OCI-LY1 (cell line): ENCODE results near the gene COLEC12.

Experiments used
- H2AFZ ChIP-seq: fragments of 200-600 bp; sonication (generic), shearing (Covaris generic); 2 replicates; pipeline ENCODE4 v1.6.0; 2014; ENCODE audit warnings: antibody characterized with exemption, mild to moderate bottlenecking, low read length
- H3F3A ChIP-seq: fragments of 200-600 bp; sonication (generic), shearing (Covaris generic); 2 replicates; pipeline ENCODE4 v1.6.0; 2014; ENCODE audit warnings: mild to moderate bottlenecking, antibody characterized with exemption, low read length, moderate library complexity; ENCODE audit not compliant: insufficient read depth
- H3K27ac ChIP-seq: fragments of 200-600 bp; sonication (generic); 2 replicates; pipeline ENCODE4 v1.5.1; 2014; ENCODE audit warnings: low read length, mixed run types, mild to moderate bottlenecking, low read depth; ENCODE audit not compliant: poor library complexity, severe bottlenecking
- H3K27me3 ChIP-seq: fragments of 200-600 bp; sonication (generic); 2 replicates; pipeline ENCODE4 v1.6.0; 2014; ENCODE audit warnings: antibody characterized with exemption, mild to moderate bottlenecking, low read length, moderate library complexity; ENCODE audit not compliant: insufficient read depth
- H3K36me3 ChIP-seq: fragments of 200-600 bp; sonication (generic); 2 replicates; pipeline ENCODE4 v1.6.1; 2014; ENCODE audit warnings: mild to moderate bottlenecking, antibody characterized with exemption, low read length, moderate library complexity, mixed read lengths; ENCODE audit not compliant: insufficient read depth
- H3K4me1 ChIP-seq: fragments of 200-600 bp; sonication (generic); 2 replicates; pipeline ENCODE4 v1.5.1; 2014; ENCODE audit warnings: mild to moderate bottlenecking, low read length, moderate library complexity; ENCODE audit not compliant: insufficient read depth, severe bottlenecking
- H3K4me2 ChIP-seq: fragments of 200-600 bp; sonication (generic), shearing (Covaris generic); 2 replicates; pipeline ENCODE4 v1.6.1; 2014; ENCODE audit warnings: low read length
- H3K4me3 ChIP-seq: fragments of 200-600 bp; sonication (generic); 2 replicates; pipeline ENCODE4 v1.5.1; 2014; ENCODE audit warnings: low read length, low read depth, mild to moderate bottlenecking, mixed read lengths; ENCODE audit not compliant: poor library complexity, severe bottlenecking
- H3K79me2 ChIP-seq: fragments of 200-600 bp; shearing (Covaris generic); 2 replicates; pipeline ENCODE4 v1.6.1; 2016; ENCODE audit warnings: mixed run types, low read length, mixed read lengths; ENCODE audit not compliant: insufficient read depth
- H3K9ac ChIP-seq: fragments of 200-600 bp; sonication (generic), shearing (Covaris generic); 2 replicates; pipeline ENCODE4 v1.6.1; 2014; ENCODE audit warnings: mild to moderate bottlenecking, low read length, mixed read lengths
- H3K9me2 ChIP-seq: fragments of 200-600 bp; sonication (generic), shearing (Covaris generic); 2 replicates; pipeline ENCODE4 v1.6.1; 2014; ENCODE audit warnings: low read depth, mild to moderate bottlenecking, low read length, mixed read lengths
- H3K9me3 ChIP-seq: fragments of 200-600 bp; shearing (Covaris generic); 2 replicates; pipeline ENCODE4 v1.6.1; 2014; ENCODE audit warnings: low read length, mixed read lengths
- H4K20me1 ChIP-seq: fragments of 200-600 bp; sonication (generic), shearing (Covaris generic); 2 replicates; pipeline ENCODE4 v1.6.0; 2016; ENCODE audit warnings: mild to moderate bottlenecking, low read length; ENCODE audit not compliant: insufficient read depth
- EZH2 ChIP-seq: fragments of 200-600 bp; sonication (generic), shearing (Covaris generic); IDR thresholded peaks from 2 replicates; pipeline ENCODE4 v1.8.0; 2017; ENCODE audit warnings: borderline replicate concordance, mixed run types, mild to moderate bottlenecking, antibody characterized with exemption, low read length, moderate library complexity, mixed read lengths
- TF ChIP-seq, protein P1 (sequence below): fragments of 200-600 bp; sonication (generic), shearing (Covaris generic); IDR thresholded peaks from 2 replicates; pipeline ENCODE4 v1.5.1; 2017; ENCODE audit warnings: mild to moderate bottlenecking, antibody characterized with exemption, low read length, moderate library complexity, mixed read lengths

COLEC12 gene

GRCh38 chr18:495017-495416 is 5.5 kb downstream of the COLEC12 start:
- H3K36me3 ChIP-seq, result no peaks in the 10 kb centered on the region
- no peak overlapping the region for H3K27ac ChIP-seq
- H3K4me1 ChIP-seq, result no peaks in the 10 kb centered on the region
- no peak overlapping the region for H3K9ac ChIP-seq
- no peaks in the 10 kb centered on the region for H3F3A ChIP-seq
- TF ChIP-seq EZH2, result no peak
- TF ChIP-seq, protein P1, sequence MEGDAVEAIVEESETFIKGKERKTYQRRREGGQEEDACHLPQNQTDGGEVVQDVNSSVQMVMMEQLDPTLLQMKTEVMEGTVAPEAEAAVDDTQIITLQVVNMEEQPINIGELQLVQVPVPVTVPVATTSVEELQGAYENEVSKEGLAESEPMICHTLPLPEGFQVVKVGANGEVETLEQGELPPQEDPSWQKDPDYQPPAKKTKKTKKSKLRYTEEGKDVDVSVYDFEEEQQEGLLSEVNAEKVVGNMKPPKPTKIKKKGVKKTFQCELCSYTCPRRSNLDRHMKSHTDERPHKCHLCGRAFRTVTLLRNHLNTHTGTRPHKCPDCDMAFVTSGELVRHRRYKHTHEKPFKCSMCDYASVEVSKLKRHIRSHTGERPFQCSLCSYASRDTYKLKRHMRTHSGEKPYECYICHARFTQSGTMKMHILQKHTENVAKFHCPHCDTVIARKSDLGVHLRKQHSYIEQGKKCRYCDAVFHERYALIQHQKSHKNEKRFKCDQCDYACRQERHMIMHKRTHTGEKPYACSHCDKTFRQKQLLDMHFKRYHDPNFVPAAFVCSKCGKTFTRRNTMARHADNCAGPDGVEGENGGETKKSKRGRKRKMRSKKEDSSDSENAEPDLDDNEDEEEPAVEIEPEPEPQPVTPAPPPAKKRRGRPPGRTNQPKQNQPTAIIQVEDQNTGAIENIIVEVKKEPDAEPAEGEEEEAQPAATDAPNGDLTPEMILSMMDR, result no peak
- no peak overlapping the region for H2AFZ ChIP-seq
- no peaks in the 10 kb centered on the region for H3K9me3 ChIP-seq
- no peaks in the 10 kb centered on the region for H3K79me2 ChIP-seq
- no peak overlapping the region for H3K4me3 ChIP-seq
- H3K27me3 ChIP-seq, result no peaks in the 10 kb centered on the region
- no peaks in the 10 kb centered on the region for H4K20me1 ChIP-seq
- H3K9me2 ChIP-seq, result no peaks in the 10 kb centered on the region
- no peak overlapping the region for H3K4me2 ChIP-seq

DNA sequence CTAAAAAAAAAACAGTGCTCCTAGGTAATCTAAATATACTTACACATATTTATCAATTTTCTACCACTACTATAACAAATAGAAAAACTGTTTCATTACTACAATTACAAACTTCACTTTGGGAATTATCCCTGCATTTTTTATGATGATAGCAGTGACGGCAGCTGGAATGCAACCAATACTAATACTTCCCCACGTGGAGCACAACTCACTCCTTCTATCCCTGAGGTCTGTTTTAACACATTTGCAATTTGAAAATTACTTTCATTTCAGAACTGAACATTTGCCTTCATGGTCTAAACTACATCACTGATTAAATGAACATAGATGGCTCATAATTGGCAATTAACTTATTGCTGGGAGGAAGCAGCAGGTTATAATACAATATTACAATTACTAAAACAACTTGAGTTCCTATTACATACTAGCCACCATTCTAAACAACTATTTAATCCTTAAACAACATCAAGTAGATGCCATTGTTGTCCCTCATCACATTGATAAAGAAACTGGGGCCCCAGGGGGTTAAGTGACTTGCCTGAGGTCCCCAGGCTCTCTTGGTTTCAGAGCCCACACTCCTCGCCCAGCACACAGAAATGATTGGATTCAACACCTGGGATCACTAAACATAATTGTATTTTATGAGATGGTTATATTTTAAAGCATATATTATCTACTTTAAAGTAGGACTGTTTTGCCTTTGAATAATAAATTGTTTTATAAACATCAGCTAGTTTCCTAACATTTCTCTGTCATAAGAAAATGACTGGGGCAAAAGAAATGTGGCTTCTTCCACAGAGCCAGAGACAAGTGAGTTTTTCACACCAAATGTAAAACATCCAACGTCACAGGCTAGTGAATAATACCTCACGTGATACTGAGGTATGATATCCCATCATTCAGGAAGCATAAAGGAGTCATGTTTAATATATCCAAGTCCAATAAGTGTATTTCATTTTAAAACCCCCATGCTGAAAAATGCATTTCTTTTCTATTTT is 6.2 kb downstream of the COLEC12 start:
- Histone ChIP-seq H4K20me1 (no peaks in the 10 kb centered on the region), H3K9ac (no peak overlapping the region), H2AFZ (no peak overlapping the region), H3K79me2 (no peaks in the 10 kb centered on the region), H3K27ac (no peak overlapping the region), H3K9me2 (no peaks in the 10 kb centered on the region), H3K4me2 (no peak overlapping the region), H3K27me3 (no peaks in the 10 kb centered on the region), H3K9me3 (no peaks in the 10 kb centered on the region), H3F3A (no peaks in the 10 kb centered on the region), H3K4me1 (no peaks in the 10 kb centered on the region), H3K36me3 (no peaks in the 10 kb centered on the region), H3K4me3 (no peak overlapping the region)
- no peak for TF ChIP-seq EZH2
- TF ChIP-seq, protein P1, result no peak

GRCh38 chr18:492451-492850 is 8.1 kb downstream of the COLEC12 start:
- Histone ChIP-seq H3K9me3 (no peaks in the 10 kb centered on the region), H3F3A (no peaks in the 10 kb centered on the region), H3K36me3 (no peaks in the 10 kb centered on the region), H3K27ac (no peak overlapping the region), H3K27me3 (no peaks in the 10 kb centered on the region), H3K79me2 (no peaks in the 10 kb centered on the region), H3K4me2 (no peak overlapping the region), H3K4me1 (no peaks in the 10 kb centered on the region), H3K9me2 (no peaks in the 10 kb centered on the region), H4K20me1 (no peaks in the 10 kb centered on the region), H3K4me3 (no peak overlapping the region), H3K9ac (no peak overlapping the region), H2AFZ (no peak overlapping the region)
- no peak for TF ChIP-seq EZH2

DNA sequence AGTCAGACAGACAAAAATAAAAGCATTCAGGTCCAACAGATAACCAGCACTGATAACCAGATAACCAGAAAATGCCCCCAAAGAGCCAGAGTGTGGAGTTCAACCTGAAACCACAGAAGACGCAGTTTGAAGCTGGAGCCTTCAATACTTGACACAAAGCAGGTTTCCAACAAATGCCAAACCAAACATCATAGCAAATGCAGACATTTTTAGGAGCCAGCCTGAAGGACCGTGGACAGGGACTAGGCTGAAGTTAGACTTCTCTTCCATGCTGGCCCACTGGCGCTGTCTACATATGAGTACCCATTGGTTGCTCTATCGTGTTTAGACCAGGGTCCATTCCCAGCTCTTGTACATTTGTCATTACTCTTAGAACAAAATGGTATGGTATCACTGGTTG is 9.9 kb downstream of the COLEC12 start:
- Histone ChIP-seq H3K27me3 (no peaks in the 10 kb centered on the region), H3K79me2 (no peaks in the 10 kb centered on the region), H4K20me1 (no peaks in the 10 kb centered on the region), H3K36me3 (no peaks in the 10 kb centered on the region), H3K9me2 (no peaks in the 10 kb centered on the region), H3K4me2 (no peak overlapping the region), H3K4me1 (no peaks in the 10 kb centered on the region), H3K27ac (no peak overlapping the region), H3K4me3 (no peak overlapping the region), H3K9ac (no peak overlapping the region), H2AFZ (no peak overlapping the region), H3K9me3 (no peaks in the 10 kb centered on the region), H3F3A (no peaks in the 10 kb centered on the region)
- TF ChIP-seq, protein P1, result no peak
- no peak for TF ChIP-seq EZH2
